Mesendoderm (in vitro differentiated cells): Measurements from ENCODE around the gene MAGI2.

ENCODE experiments used
- DNase-seq: peaks from one replicate; pipeline ENCODE4 v3.0.0; 2013
- H2AK5ac ChIP-seq: 2 replicates; pipeline ENCODE4 v1.6.1; 2013; ENCODE audit warnings: low read length, inconsistent platforms
- H2BK120ac ChIP-seq: 2 replicates; pipeline ENCODE4 v1.6.1; 2013; ENCODE audit warnings: low read depth, mild to moderate bottlenecking, low read length, moderate library complexity, mixed read lengths
- H2BK15ac ChIP-seq: replicated peaks from 2 replicates; pipeline ENCODE4 v1.6.1; 2013; ENCODE audit warnings: low read depth, mild to moderate bottlenecking, moderate library complexity
- H2BK5ac ChIP-seq: 2 replicates; pipeline ENCODE4 v1.6.1; 2013; ENCODE audit warnings: low read length, inconsistent platforms
- H3K18ac ChIP-seq: 2 replicates; pipeline ENCODE4 v1.6.1; 2013; ENCODE audit warnings: mild to moderate bottlenecking, low read length, mixed read lengths
- H3K23ac ChIP-seq: one replicate; pipeline ENCODE4 v1.6.1; 2013; ENCODE audit warnings: low read length
- H3K27ac ChIP-seq: 2 replicates; pipeline ENCODE4 v1.5.1; 2013; ENCODE audit warnings: low read depth, mild to moderate bottlenecking, inconsistent platforms, low read length, moderate library complexity
- H3K27me3 ChIP-seq: 2 replicates; pipeline ENCODE4 v1.6.1; 2013; ENCODE audit warnings: low read length, control low read depth, mild to moderate bottlenecking, inconsistent platforms; ENCODE audit not compliant: insufficient read depth, poor library complexity
- H3K36me3 ChIP-seq: 2 replicates; pipeline ENCODE4 v1.6.1; 2013; ENCODE audit warnings: low read length, inconsistent platforms; ENCODE audit not compliant: control insufficient read depth, insufficient read depth
- H3K4ac ChIP-seq: one replicate; pipeline ENCODE4 v1.6.1; 2013; ENCODE audit warnings: low read depth, mild to moderate bottlenecking, low read length, moderate library complexity
- H3K4me1 ChIP-seq: 2 replicates; pipeline ENCODE4 v1.6.1; 2013; ENCODE audit warnings: low read depth, low read length, inconsistent platforms; ENCODE audit not compliant: control insufficient read depth
- H3K4me2 ChIP-seq: 2 replicates; pipeline ENCODE4 v1.6.1; 2013; ENCODE audit warnings: low read length
- H3K4me3 ChIP-seq: 2 replicates; pipeline ENCODE4 v1.5.1; 2013; ENCODE audit warnings: mild to moderate bottlenecking, low read length
- H3K56ac ChIP-seq: one replicate; pipeline ENCODE4 v1.6.1; 2013; ENCODE audit warnings: low read length
- H3K79me1 ChIP-seq: 2 replicates; pipeline ENCODE4 v1.6.1; 2013; ENCODE audit warnings: low read length, inconsistent platforms
- H3K79me2 ChIP-seq: 2 replicates; pipeline ENCODE4 v1.6.1; 2013; ENCODE audit warnings: mild to moderate bottlenecking, low read length; ENCODE audit not compliant: control insufficient read depth, insufficient read depth
- H3K9ac ChIP-seq: 2 replicates; pipeline ENCODE4 v1.6.1; 2013; ENCODE audit warnings: low read length, inconsistent platforms
- H4K5ac ChIP-seq: one replicate; pipeline ENCODE4 v1.6.1; 2013; ENCODE audit warnings: low read length
- H4K8ac ChIP-seq: one replicate; pipeline ENCODE4 v1.6.1; 2013; ENCODE audit warnings: low read depth, mild to moderate bottlenecking, control low read depth, low read length, moderate library complexity
- WGBS: extraction: QIAGEN DNeasy Blood & Tissue Kit; methylation state at CpG from one replicate; pipeline ENCODE4 v1.1.7; 2013; ENCODE audit warnings: low lambda C conversion rate, missing lambda C conversion rate; ENCODE audit not compliant: insufficient coverage; ENCODE audit errors: extremely low coverage; 5-methylcytosine and 5-hydroxymethylcytosine counted together

MAGI2 gene

DNA sequence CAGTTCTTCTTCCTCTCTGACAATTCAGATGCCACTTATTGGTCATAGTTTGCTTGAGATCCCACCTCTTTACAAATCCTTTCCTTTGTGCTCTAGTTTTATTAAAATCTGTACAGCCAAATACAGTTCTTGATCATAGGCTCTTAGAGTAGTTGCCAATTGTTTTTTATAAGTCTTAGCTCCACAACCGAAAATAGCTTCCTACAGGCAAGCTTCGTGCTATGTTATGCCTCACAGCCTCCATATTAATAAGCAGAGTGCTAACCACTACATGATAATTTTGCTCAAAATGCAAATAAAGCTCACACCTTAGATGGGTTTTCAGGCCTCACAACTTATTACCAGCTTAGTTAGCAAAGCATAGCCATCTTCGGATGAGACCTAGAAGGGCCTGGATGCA is 688.9 kb downstream of the MAGI2 start:
- no peak overlapping the region for H3K18ac ChIP-seq
- no peak overlapping the region for H2BK15ac ChIP-seq
- H3K9ac ChIP-seq, result no peak overlapping the region
- no peak overlapping the region for H2AK5ac ChIP-seq
- no peaks in the 10 kb centered on the region for H3K27me3 ChIP-seq
- no peak overlapping the region for H3K4ac ChIP-seq
- H3K4me1 ChIP-seq, result no peaks in the 10 kb centered on the region
- H3K79me1 ChIP-seq, result no peaks in the 10 kb centered on the region
- H3K36me3 ChIP-seq, result no peaks in the 10 kb centered on the region
- no peak overlapping the region for H3K23ac ChIP-seq
- no peak overlapping the region for H3K4me2 ChIP-seq
- H3K56ac ChIP-seq, result no peak overlapping the region
- DNase-seq, result no peak
- H3K4me3 ChIP-seq, result no peak overlapping the region
- H3K79me2 ChIP-seq, result no peaks in the 10 kb centered on the region
- H4K5ac ChIP-seq, result no peak overlapping the region
- no CpG with 5 or more reads among the region's 3 CpGs for whole genome bisulfite sequencing
- H2BK120ac ChIP-seq, result no peak overlapping the region
- no peak overlapping the region for H2BK5ac ChIP-seq
- H3K27ac ChIP-seq, result no peak overlapping the region
- H4K8ac ChIP-seq, result no peak overlapping the region

DNA sequence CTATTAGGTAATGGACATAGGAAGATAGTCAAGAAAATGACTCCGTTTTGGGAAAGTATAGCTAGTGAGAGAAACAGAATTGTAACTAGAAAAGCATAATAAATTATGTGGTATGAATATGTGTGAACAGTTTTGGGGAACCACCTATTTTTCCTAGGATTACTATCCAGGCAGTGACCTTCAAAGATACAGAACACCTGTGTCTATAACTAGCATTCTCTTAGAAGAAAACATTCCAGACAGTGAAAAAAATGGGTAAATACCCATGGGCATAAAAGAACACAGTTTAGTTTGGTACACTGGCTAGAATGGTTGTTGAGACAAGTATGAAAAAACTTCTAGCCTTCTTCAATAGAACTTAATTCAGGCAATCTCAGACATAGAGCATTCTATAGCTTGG is 690.8 kb downstream of the MAGI2 start:
- no peak overlapping the region for H3K9ac ChIP-seq
- no peak overlapping the region for H3K23ac ChIP-seq
- no peaks in the 10 kb centered on the region for H3K4me1 ChIP-seq
- H3K36me3 ChIP-seq, result no peaks in the 10 kb centered on the region
- no peaks in the 10 kb centered on the region for H3K27me3 ChIP-seq
- H3K79me1 ChIP-seq, result no peaks in the 10 kb centered on the region
- no CpG with 5 or more reads among the region's 1 CpG for WGBS
- no peak overlapping the region for H3K56ac ChIP-seq
- H2BK120ac ChIP-seq, result no peak overlapping the region
- H2BK15ac ChIP-seq, result no peak overlapping the region
- no peak overlapping the region for H3K4me3 ChIP-seq
- no peak overlapping the region for H2AK5ac ChIP-seq
- H2BK5ac ChIP-seq, result no peak overlapping the region
- no peak overlapping the region for H3K27ac ChIP-seq
- no peak overlapping the region for H3K18ac ChIP-seq
- no peak overlapping the region for H4K8ac ChIP-seq
- DNase-seq, result no peak
- no peak overlapping the region for H3K4me2 ChIP-seq
- no peak overlapping the region for H4K5ac ChIP-seq
- no peak overlapping the region for H3K4ac ChIP-seq
- no peaks in the 10 kb centered on the region for H3K79me2 ChIP-seq

DNA sequence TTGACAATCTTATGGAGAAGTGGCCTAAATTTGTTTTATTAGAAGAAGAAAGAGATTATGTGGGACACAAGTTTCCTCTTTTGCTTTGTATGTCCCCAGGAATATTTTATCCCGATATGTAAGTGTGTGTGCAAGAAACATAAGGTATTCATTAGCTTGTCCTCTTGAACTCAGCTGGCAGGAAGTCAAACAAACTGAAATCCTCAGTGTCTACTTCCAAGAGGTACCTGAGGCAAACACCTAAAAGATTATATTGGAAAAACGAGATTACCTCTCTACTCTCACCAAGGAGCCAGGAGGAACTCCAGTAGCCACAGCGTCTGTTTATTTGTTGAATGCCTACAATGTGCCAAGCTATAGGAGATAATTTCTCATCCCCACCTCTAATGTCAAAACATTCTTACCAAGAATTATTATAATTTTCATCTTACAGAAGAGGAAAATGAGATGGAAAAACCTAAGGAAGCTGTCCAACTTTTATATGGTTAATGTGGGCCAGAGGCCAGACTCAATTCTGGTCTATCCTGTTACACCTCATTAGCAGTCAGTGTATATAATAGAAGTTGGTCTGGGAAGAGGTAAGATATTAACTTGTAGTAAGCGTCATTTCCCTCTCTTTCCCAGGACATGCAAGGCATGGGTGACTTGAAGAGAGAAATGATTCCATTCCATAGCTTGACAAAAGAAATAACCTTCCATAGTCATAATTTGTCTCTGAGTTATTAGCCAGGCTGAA is 692.7 kb downstream of the MAGI2 start:
- Histone ChIP-seq H2BK5ac (no peak overlapping the region), H3K27me3 (no peaks in the 10 kb centered on the region), H2BK120ac (no peak overlapping the region), H3K4me1 (peaks cover 7% of the 10 kb centered on the region), H3K9ac (no peak overlapping the region), H3K56ac (no peak overlapping the region), H3K79me1 (no peaks in the 10 kb centered on the region), H4K5ac (no peak overlapping the region), H3K18ac (no peak overlapping the region), H3K4ac (no peak overlapping the region), H3K36me3 (no peaks in the 10 kb centered on the region), H3K27ac (no peak overlapping the region), H3K4me2 (no peak overlapping the region), H3K79me2 (no peaks in the 10 kb centered on the region), H3K4me3 (no peak overlapping the region), H4K8ac (no peak overlapping the region), H2BK15ac (no peak overlapping the region), H2AK5ac (no peak overlapping the region), H3K23ac (no peak overlapping the region)
- DNase-seq, result no peak
- no CpG with 5 or more reads among the region's 4 CpGs for WGBS

DNA sequence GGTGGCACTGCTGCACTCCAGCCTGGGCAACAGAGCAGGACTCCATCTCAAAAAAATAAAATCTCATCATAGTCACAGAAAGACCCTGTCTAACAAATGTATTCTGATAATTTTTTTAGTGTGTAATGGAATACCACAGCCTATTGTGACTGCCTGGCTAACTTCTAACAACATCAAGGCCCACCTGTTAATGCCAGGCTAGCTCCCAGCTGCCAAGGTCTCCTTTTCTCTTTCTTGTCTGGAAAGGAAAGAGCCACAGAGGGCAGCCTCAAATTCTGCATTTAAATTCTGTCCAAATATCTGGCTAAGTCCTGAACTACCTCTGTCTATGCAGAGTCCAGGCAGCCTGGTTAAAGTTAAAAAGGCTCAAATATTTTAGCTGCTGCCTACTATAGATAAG is 700.9 kb downstream of the MAGI2 start:
- Histone ChIP-seq H3K36me3 (no peaks in the 10 kb centered on the region), H3K79me2 (no peaks in the 10 kb centered on the region), H4K5ac (no peak overlapping the region), H3K79me1 (peaks cover under 1% of the 10 kb centered on the region), H3K4me2 (no peak overlapping the region), H3K4me1 (peaks cover 8% of the 10 kb centered on the region), H2BK5ac (no peak overlapping the region), H3K56ac (no peak overlapping the region), H3K27me3 (no peaks in the 10 kb centered on the region), H3K27ac (no peak overlapping the region), H2BK120ac (no peak overlapping the region), H2BK15ac (no peak overlapping the region), H3K9ac (no peak overlapping the region), H3K23ac (no peak overlapping the region), H3K4ac (no peak overlapping the region), H4K8ac (no peak overlapping the region), H3K18ac (no peak overlapping the region), H2AK5ac (no peak overlapping the region), H3K4me3 (no peak overlapping the region)
- no peak for DNase-seq

DNA sequence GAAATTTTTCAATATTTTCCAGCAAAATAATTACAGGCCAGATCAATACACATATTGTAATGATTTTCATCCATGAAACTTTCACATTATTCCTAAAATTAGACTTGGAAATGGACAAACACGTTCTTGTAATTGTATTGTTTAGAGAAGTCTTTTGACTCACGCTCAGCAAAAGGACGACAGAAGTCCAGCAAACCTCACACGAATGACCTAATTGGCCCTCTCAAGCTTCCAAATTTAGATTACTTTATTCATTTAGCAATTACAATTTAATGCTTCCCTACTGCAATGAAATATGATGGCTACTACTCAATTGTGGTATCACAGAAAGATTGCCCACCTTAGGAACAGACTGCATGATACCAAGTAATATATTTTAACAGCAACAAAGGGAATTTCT is 702.2 kb downstream of the MAGI2 start:
- peaks cover 2% of the 10 kb centered on the region for H3K4me1 ChIP-seq

More for the DNA sequence above, 702.2 kb downstream of the MAGI2 start:
- no peak overlapping the region for H4K5ac ChIP-seq
- WGBS, result no CpG with 5 or more reads among the region's 4 CpGs
- no peaks in the 10 kb centered on the region for H3K27me3 ChIP-seq
- no peak overlapping the region for H4K8ac ChIP-seq
- no peak overlapping the region for H3K23ac ChIP-seq
- no peak overlapping the region for H3K27ac ChIP-seq
- H2BK5ac ChIP-seq, result no peak overlapping the region
- no peak overlapping the region for H3K56ac ChIP-seq
- H2BK120ac ChIP-seq, result no peak overlapping the region
- peaks cover 2% of the 10 kb centered on the region for H3K79me1 ChIP-seq
- H2AK5ac ChIP-seq, result no peak overlapping the region
- no peak overlapping the region for H3K4ac ChIP-seq
- no peak overlapping the region for H3K18ac ChIP-seq
- no peaks in the 10 kb centered on the region for H3K79me2 ChIP-seq
- no peaks in the 10 kb centered on the region for H3K36me3 ChIP-seq
- H3K4me3 ChIP-seq, result no peak overlapping the region
- no peak overlapping the region for H3K9ac ChIP-seq
- DNase-seq, result no peak
- H3K4me2 ChIP-seq, result no peak overlapping the region
- no peak overlapping the region for H2BK15ac ChIP-seq
